SIG-M5 (cell line): Measurements from ENCODE around the gene TEAD4.

Experiments
- DNase-seq: peaks from one replicate; lab custom pipeline; 2025; lab: John Stamatoyannopoulos, UW

Gene TEAD4

GRCh38 chr12:3002646-3003045, 43.4 kb downstream of the TEAD4 start:
- DNase-seq = no peak

- DNase-seq = no peak
These were observed 44.3 kb downstream of the TEAD4 start for GRCh38 chr12:3003357-3003992.

- no peak for DNase-seq
These were observed 45.7 kb downstream of the TEAD4 start for GRCh38 chr12:3004655-3005565.

- DNase-seq = no peak
These were observed 46.5 kb downstream of the TEAD4 start for GRCh38 chr12:3005736-3006135.

GRCh38 chr12:3009780-3010179, 50.6 kb downstream of the TEAD4 start:
- no peak for DNase-seq

GRCh38 chr12:3010214-3010930, 51.2 kb downstream of the TEAD4 start:
- no peak for DNase-seq

GRCh38 chr12:3012786-3013185, 53.6 kb downstream of the TEAD4 start:
- no peak for DNase-seq

- no peak for DNase-seq
These were observed 55.4 kb downstream of the TEAD4 start for GRCh38 chr12:3014641-3015040.

GRCh38 chr12:3015356-3015755, 56.2 kb downstream of the TEAD4 start:
- no peak for DNase-seq

GRCh38 chr12:3016191-3016590, 57.0 kb downstream of the TEAD4 start:
- DNase-seq = no peak

GRCh38 chr12:3017281-3017680, 58.1 kb downstream of the TEAD4 start:
- no peak for DNase-seq

GRCh38 chr12:3018284-3019004, 59.2 kb downstream of the TEAD4 start:
- no peak for DNase-seq

- no peak for DNase-seq
These were observed 59.9 kb downstream of the TEAD4 start for GRCh38 chr12:3019005-3019680.

GRCh38 chr12:3020399-3020798, 61.2 kb downstream of the TEAD4 start:
- DNase-seq = no peak

- DNase-seq = no peak
These were observed 61.7 kb downstream of the TEAD4 start for GRCh38 chr12:3020850-3021435.

- DNase-seq = no peak
These were observed 63.2 kb downstream of the TEAD4 start for GRCh38 chr12:3022411-3022810.

- DNase-seq = no peak
These were observed 63.8 kb downstream of the TEAD4 start for GRCh38 chr12:3022961-3023360.

- no peak for DNase-seq
These were observed 68.9 kb downstream of the TEAD4 start for GRCh38 chr12:3028108-3028507.

- DNase-seq = no peak
These were observed 71.7 kb downstream of the TEAD4 start for GRCh38 chr12:3030821-3031429.

- DNase-seq = no peak
These were observed 73.0 kb downstream of the TEAD4 start for GRCh38 chr12:3032161-3032560.
